HEK293 (cell line): ENCODE measurements around the gene PUS7.

Experiments used
- CTCF ChIA-PET: fragments of 350-600 bp; formaldehyde crosslinking; extraction: SDS; loops from one replicate; lab custom pipeline; 2021; ENCODE audit warnings: antibody characterized with exemption; lab: Yijun Ruan, JAX
- POLR2A ChIA-PET: fragments of 300-600 bp; formaldehyde crosslinking; extraction: SDS; loops from one replicate; lab custom pipeline; 2020; ENCODE audit warnings: antibody characterized with exemption, inconsistent platforms; lab: Yijun Ruan, JAX
- H3K27ac ChIP-seq: fragments of 200-500 bp; sonication (Bioruptor generic); 2 replicates; pipeline ENCODE4 v1.5.1; 2014; ENCODE audit warnings: low read depth, low read length, control low read depth, inconsistent platforms; ENCODE audit errors: extremely low read depth
- H3K36me3 ChIP-seq, 2 experiments: fragments of 200-500 bp in 1 of 2; sonication (Bioruptor generic) in 1 of 2; 1 replicate in 1 of 2; 2 replicates in 1 of 2; pipeline ENCODE4 v1.5.1; 2014 to 2017; ENCODE audit warnings: inconsistent platforms in 2 of 2, low read length in 2 of 2; ENCODE audit not compliant: control insufficient read depth in 2 of 2, insufficient read depth in 1 of 2
- H3K4me1 ChIP-seq: fragments of 200-500 bp; sonication (Bioruptor generic); 2 replicates; pipeline ENCODE4 v1.5.1; 2014; ENCODE audit warnings: mild to moderate bottlenecking, low read length, inconsistent platforms; ENCODE audit not compliant: control insufficient read depth, insufficient read depth
- H3K4me3 ChIP-seq: 2 replicates; pipeline ENCODE4 v1.5.1; 2011; ENCODE audit warnings: low read depth, mild to moderate bottlenecking, control low read depth, low read length, moderate library complexity
- H3K9me3 ChIP-seq: fragments of 200-500 bp; sonication (Bioruptor generic); 2 replicates; pipeline ENCODE4 v1.5.1; 2014; ENCODE audit warnings: low read depth, low read length, inconsistent platforms; ENCODE audit not compliant: control insufficient read depth, insufficient read depth
- ATF2 ChIP-seq: fragments of 450-650 bp; formaldehyde crosslinking; IDR thresholded peaks from 2 replicates; pipeline ENCODE4 v1.5.1; 2016; ENCODE audit warnings: missing biosample characterization, missing genetic modification characterization, low read depth
- CTCF ChIP-seq: fragments of 450-650 bp; formaldehyde crosslinking; IDR thresholded peaks from 2 replicates; pipeline ENCODE4 v1.5.1; 2016; ENCODE audit warnings: missing biosample characterization, missing genetic modification characterization
- HOXD13 ChIP-seq: sonication (generic); formaldehyde crosslinking; IDR thresholded peaks from 2 replicates; pipeline ENCODE4 v1.8.0; 2022; ENCODE audit warnings: missing genetic modification reagents, borderline replicate concordance
- KLF16 ChIP-seq: fragments of 450-650 bp; formaldehyde crosslinking; IDR thresholded peaks from 2 replicates; pipeline ENCODE4 v1.5.1; 2017; ENCODE audit warnings: missing biosample characterization, missing genetic modification characterization
- OSR2 ChIP-seq: fragments of 450-650 bp; formaldehyde crosslinking; IDR thresholded peaks from 2 replicates; pipeline ENCODE4 v1.5.1; 2016; ENCODE audit warnings: missing biosample characterization, missing genetic modification characterization
- TCF7L2 ChIP-seq: IDR thresholded peaks from 2 replicates; pipeline ENCODE4 v1.6.1; 2011; ENCODE audit warnings: low read depth, mild to moderate bottlenecking, inconsistent platforms, low read length, moderate library complexity, borderline replicate concordance
- ZFP69B ChIP-seq: fragments of 450-650 bp; formaldehyde crosslinking; IDR thresholded peaks from 2 replicates; pipeline ENCODE4 v1.5.1; 2016; ENCODE audit warnings: missing biosample characterization, missing genetic modification characterization
- ZNF133 ChIP-seq: fragments of 450-650 bp; formaldehyde crosslinking; IDR thresholded peaks from 2 replicates; pipeline ENCODE4 v1.5.1; 2016; ENCODE audit warnings: missing biosample characterization, missing genetic modification characterization
- ZNF169 ChIP-seq: fragments of 450-650 bp; formaldehyde crosslinking; IDR thresholded peaks from 2 replicates; pipeline ENCODE4 v1.5.1; 2016; ENCODE audit warnings: missing biosample characterization, missing genetic modification characterization
- ZNF211 ChIP-seq: fragments of 450-650 bp; formaldehyde crosslinking; IDR thresholded peaks from 2 replicates; pipeline ENCODE4 v1.5.1; 2016; ENCODE audit warnings: low read depth, missing biosample characterization, missing genetic modification characterization
- ZNF248 ChIP-seq: fragments of 450-650 bp; formaldehyde crosslinking; IDR thresholded peaks from 2 replicates; pipeline ENCODE4 v1.5.1; 2017; ENCODE audit warnings: missing biosample characterization, missing genetic modification characterization
- ZNF335 ChIP-seq: fragments of 450-650 bp; formaldehyde crosslinking; conservative IDR thresholded peaks from 2 replicates; pipeline ENCODE4 v1.5.1; 2016; ENCODE audit warnings: missing biosample characterization, missing genetic modification characterization
- ZNF626 ChIP-seq: fragments of 450-650 bp; sonication (Bioruptor Pico); formaldehyde crosslinking; IDR thresholded peaks from 2 replicates; pipeline ENCODE4 v1.5.1; 2018; ENCODE audit warnings: missing biosample characterization, missing genetic modification characterization, inconsistent platforms
- ZNF654 ChIP-seq: fragments of 450-650 bp; formaldehyde crosslinking; IDR thresholded peaks from 2 replicates; pipeline ENCODE4 v1.5.1; 2016; ENCODE audit warnings: low read depth, missing biosample characterization, missing genetic modification characterization
- ZNF837 ChIP-seq: fragments of 450-650 bp; formaldehyde crosslinking; IDR thresholded peaks from 2 replicates; pipeline ENCODE4 v1.5.1; 2016; ENCODE audit warnings: missing biosample characterization, missing genetic modification characterization
- TF ChIP-seq, protein P1 (sequence below): fragments of 450-650 bp; formaldehyde crosslinking; IDR thresholded peaks from 2 replicates; pipeline ENCODE4 v1.5.1; 2016; ENCODE audit warnings: missing biosample characterization, missing genetic modification characterization
- TF ChIP-seq, protein P2 (sequence below): fragments of 450-650 bp; formaldehyde crosslinking; IDR thresholded peaks from 2 replicates; pipeline ENCODE4 v1.5.1; 2016; ENCODE audit warnings: missing biosample characterization, missing genetic modification characterization
- TF ChIP-seq, protein P3 (sequence below): fragments of 450-650 bp; formaldehyde crosslinking; IDR thresholded peaks from 2 replicates; pipeline ENCODE4 v1.5.1; 2016; ENCODE audit warnings: missing biosample characterization, missing genetic modification characterization
- TF ChIP-seq, protein P4 (sequence below): fragments of 450-650 bp; formaldehyde crosslinking; IDR thresholded peaks from 2 replicates; pipeline ENCODE4 v1.5.1; 2017; ENCODE audit warnings: missing biosample characterization, missing genetic modification characterization

Gene PUS7

DNA sequence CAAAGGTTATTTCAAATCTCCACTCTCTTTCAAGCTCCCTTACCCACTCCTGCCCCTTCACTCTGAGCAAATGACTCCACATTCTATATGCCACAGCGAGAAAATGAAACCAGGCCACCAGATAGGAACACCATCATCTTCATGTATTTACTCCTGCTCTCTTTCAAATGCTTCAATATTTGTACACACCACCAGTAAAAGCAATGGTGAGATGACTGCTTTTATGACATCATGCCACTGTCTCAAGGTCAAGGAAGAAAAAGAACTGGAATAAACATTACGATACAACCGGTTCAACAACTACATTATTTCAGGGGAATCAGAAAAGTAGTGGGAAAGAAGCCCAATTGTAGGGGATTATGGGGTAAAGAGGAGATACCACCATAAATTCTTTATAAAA lies 32.7 kb downstream of the PUS7 start:
- POLR2A ChIA-PET: interaction anchor here (0.7 kb wide), 1 partner anchor 510 kb away, joined by 5 read pairs; no protein-coding TSS in a partner anchor
- no peak overlapping the region for H3K27ac ChIP-seq
- H3K36me3 ChIP-seq: peaks cover 18 to 28% of the 10 kb centered on the region in 2 experiments

GRCh38 chr7:105487579-105488571 lies 34.2 kb downstream of the PUS7 start:
- Histone ChIP-seq H3K4me1 (no peaks in the 10 kb centered on the region), H3K4me3 (no peak overlapping the region), H3K27ac (no peak overlapping the region), H3K36me3 (peaks cover 14 to 27% of the 10 kb centered on the region in 2 experiments), H3K9me3 (no peaks in the 10 kb centered on the region)
- ChIA-PET CTCF (interaction anchor here (0.5 to 0.9 kb wide), 5 partner anchors 14 to 568 kb away, joined by 3 to 6 read pairs (median 5); no protein-coding TSS in a partner anchor), POLR2A (no interaction called here)
- peak; percentile 35; the same call in 1 of the 2 replicates for TF ChIP-seq CTCF (tag by site-specific recombination)
- TF ChIP-seq ZNF335: peak; percentile 70
- TF ChIP-seq ZNF133 (tag by site-specific recombination): no peak
- TF ChIP-seq ZNF169 (tag by site-specific recombination): no peak
- TF ChIP-seq ZNF654: peak; percentile 58

More for the DNA sequence above, 32.7 kb downstream of the PUS7 start:
- TF ChIP-seq HOXD13: no peak
- 0 out of 2 replicates have a peak, but pooled peaks have one; percentile 29 for TF ChIP-seq ATF2 (tag by site-specific recombination)
- no peaks in the 10 kb centered on the region for H3K9me3 ChIP-seq
- no peak overlapping the region for H3K4me3 ChIP-seq
- CTCF ChIA-PET: no interaction called here
- H3K4me1 ChIP-seq: no peaks in the 10 kb centered on the region

DNA sequence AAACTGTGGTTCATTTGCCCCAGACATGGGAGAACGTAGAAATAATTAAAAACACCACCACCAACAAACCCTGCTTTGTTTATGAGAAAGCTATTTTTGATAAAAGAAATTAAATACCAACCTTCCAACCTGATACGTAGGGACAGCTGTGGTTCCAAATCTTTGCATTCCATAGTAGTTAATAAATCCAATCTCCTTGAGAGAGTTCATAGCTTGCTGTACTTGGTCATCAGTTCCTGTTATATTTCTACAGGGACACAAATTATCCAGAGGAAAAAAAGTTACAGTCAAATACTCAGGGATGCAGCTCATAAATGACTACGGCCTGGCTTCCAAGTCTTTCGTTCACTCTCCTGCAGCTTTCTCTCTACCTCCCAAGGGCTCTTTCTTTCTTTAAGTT lies 41.1 kb downstream of the PUS7 start:
- no peaks in the 10 kb centered on the region for H3K9me3 ChIP-seq
- POLR2A ChIA-PET: no interaction called here
- H3K36me3 ChIP-seq: peaks cover 19 to 28% of the 10 kb centered on the region in 2 experiments
- CTCF ChIA-PET: no interaction called here
- TF ChIP-seq, protein P1, sequence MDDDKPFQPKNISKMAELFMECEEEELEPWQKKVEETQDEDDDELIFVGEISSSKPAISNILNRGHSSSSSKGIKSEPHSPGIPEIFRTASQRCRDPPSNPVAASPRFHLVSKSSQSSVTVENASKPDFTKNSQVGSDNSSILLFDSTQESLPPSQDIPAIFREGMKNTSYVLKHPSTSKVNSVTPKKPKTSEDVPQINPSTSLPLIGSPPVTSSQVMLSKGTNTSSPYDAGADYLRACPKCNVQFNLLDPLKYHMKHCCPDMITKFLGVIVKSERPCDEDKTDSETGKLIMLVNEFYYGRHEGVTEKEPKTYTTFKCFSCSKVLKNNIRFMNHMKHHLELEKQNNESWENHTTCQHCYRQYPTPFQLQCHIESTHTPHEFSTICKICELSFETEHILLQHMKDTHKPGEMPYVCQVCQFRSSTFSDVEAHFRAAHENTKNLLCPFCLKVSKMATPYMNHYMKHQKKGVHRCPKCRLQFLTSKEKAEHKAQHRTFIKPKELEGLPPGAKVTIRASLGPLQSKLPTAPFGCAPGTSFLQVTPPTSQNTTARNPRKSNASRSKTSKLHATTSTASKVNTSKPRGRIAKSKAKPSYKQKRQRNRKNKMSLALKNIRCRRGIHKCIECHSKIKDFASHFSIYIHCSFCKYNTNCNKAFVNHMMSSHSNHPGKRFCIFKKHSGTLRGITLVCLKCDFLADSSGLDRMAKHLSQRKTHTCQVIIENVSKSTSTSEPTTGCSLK: no peak
- TF ChIP-seq ZNF248 (tag by site-specific recombination): no peak
- TF ChIP-seq, protein P2, sequence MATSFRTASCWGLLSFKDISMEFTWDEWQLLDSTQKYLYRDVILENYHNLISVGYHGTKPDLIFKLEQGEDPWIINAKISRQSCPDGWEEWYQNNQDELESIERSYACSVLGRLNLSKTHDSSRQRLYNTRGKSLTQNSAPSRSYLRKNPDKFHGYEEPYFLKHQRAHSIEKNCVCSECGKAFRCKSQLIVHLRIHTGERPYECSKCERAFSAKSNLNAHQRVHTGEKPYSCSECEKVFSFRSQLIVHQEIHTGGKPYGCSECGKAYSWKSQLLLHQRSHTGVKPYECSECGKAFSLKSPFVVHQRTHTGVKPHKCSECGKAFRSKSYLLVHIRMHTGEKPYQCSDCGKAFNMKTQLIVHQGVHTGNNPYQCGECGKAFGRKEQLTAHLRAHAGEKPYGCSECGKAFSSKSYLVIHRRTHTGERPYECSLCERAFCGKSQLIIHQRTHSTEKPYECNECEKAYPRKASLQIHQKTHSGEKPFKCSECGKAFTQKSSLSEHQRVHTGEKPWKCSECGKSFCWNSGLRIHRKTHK (tag by site-specific recombination): no peak
- no peak for TF ChIP-seq ZNF211 (tag by site-specific recombination)
- TF ChIP-seq OSR2 (tag by site-specific recombination): no peak
- no peak for TF ChIP-seq ZNF169 (tag by site-specific recombination)
- TF ChIP-seq, protein P3, sequence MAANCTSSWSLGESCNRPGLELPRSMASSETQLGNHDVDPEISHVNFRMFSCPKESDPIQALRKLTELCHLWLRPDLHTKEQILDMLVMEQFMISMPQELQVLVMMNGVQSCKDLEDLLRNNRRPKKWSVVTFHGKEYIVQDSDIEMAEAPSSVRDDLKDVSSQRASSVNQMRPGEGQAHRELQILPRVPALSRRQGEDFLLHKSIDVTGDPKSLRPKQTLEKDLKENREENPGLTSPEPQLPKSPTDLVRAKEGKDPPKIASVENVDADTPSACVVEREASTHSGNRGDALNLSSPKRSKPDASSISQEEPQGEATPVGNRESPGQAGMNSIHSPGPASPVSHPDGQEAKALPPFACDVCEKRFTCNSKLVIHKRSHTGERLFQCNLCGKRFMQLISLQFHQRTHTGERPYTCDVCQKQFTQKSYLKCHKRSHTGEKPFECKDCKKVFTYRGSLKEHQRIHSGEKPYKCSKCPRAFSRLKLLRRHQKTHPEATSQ (tag by site-specific recombination): no peak
- TF ChIP-seq ZFP69B (tag by site-specific recombination): no peak
- no peak for TF ChIP-seq TCF7L2
- TF ChIP-seq ZNF837 (tag by site-specific recombination): no peak
- no peak for TF ChIP-seq ZNF626
- TF ChIP-seq, protein P4, sequence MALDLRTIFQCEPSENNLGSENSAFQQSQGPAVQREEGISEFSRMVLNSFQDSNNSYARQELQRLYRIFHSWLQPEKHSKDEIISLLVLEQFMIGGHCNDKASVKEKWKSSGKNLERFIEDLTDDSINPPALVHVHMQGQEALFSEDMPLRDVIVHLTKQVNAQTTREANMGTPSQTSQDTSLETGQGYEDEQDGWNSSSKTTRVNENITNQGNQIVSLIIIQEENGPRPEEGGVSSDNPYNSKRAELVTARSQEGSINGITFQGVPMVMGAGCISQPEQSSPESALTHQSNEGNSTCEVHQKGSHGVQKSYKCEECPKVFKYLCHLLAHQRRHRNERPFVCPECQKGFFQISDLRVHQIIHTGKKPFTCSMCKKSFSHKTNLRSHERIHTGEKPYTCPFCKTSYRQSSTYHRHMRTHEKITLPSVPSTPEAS: no peak
- no peak for TF ChIP-seq KLF16 (tag by site-specific recombination)
- no peak overlapping the region for H3K27ac ChIP-seq
- no peaks in the 10 kb centered on the region for H3K4me1 ChIP-seq
- H3K4me3 ChIP-seq: no peak overlapping the region
